Amygdala (tissue), 56 donors: ENCODE results near the gene CCN5.
A peak's percentile ranks its signal among the peaks of the same experiment; 100 is the strongest.

ENCODE experiments used
- DNase-seq, 56 donors: peaks; one replicate each; lab custom pipeline; 2025; lab: John Stamatoyannopoulos, UW

CCN5 gene

DNA sequence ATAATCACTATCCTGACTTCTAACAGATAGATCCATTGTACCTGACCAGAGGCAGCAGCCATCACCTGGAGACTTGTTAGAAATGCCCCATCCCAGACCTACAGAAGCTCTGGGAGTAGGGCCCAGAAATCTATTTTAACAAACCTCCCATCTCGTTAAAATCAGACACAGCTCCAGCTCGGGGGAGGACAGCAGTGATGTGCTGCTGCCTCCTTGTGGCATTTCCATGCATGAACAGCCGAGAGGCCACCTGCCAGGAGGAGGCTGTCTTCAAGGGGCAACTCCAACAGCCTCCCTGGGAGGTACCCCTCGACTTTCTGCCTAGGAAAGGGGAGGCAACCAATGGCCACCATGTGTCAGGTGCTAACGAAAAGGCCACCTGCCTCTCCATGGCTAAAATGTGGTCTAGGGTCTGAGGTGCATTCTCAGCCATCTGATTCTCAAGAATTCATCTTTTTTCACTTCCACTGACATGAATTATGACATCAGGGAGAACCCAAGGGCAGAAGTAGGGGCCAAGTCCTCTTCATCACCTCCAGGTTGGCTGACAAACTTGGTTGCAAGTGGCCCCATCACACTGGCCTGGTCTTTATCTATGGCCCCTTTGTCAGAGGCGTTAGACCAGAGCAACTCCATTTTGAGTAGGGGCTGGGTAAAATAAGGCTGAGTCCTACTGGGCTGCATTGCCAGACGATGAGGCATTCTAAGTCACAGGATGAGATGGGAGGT is 18.3 kb downstream of the CCN5 start:
- peak in 55 of 56 donors; percentile 11 to 83 (median 55) for DNase-seq

- DNase-seq: peak in 2 of 56 donors; percentile 3 to 9
Measured at GRCh38 chr20:44734938-44735337, 19.8 kb downstream of the CCN5 start.

DNA sequence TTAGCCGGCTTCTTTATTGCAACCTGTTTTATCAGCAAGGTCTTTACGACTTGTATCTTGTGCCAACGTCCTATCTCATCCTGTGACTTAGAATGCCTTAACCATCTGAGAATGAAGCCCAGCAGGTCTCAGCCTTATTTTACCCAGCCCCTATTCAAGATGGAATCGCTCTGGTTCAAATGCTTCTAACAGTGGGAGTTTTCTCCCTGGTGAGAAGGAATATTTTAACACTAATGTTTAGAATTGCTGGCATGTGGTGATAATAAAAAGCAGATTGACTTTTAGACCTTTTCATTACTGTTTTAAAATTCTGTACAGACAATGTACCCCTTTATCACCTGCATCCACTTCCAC is 20.6 kb downstream of the CCN5 start:
- DNase-seq: no peak

GRCh38 chr20:44736170-44737021 is 21.2 kb downstream of the CCN5 start:
- peak in 50 of 56 donors; percentile 12 to 87 (median 56) for DNase-seq

DNA sequence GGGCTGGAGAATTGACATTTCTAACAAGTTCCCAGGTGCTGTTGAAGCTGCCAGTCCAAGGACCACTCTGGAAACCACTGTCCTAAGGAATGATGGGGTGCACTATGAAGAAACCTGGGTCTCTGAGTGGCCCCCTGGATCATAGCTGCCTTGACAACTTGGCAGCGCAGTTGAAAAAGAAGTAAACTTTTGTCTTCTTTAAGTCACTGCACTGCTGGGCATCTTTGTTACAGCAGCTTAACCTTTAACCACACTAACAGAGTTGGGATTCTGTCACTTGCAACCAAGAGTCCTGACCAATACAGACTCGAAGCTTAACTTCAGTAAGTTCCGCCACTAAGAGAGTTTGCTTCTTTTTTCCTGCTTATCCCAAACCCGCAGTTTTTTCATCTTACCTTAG is 21.9 kb downstream of the CCN5 start:
- DNase-seq: no peak

DNA sequence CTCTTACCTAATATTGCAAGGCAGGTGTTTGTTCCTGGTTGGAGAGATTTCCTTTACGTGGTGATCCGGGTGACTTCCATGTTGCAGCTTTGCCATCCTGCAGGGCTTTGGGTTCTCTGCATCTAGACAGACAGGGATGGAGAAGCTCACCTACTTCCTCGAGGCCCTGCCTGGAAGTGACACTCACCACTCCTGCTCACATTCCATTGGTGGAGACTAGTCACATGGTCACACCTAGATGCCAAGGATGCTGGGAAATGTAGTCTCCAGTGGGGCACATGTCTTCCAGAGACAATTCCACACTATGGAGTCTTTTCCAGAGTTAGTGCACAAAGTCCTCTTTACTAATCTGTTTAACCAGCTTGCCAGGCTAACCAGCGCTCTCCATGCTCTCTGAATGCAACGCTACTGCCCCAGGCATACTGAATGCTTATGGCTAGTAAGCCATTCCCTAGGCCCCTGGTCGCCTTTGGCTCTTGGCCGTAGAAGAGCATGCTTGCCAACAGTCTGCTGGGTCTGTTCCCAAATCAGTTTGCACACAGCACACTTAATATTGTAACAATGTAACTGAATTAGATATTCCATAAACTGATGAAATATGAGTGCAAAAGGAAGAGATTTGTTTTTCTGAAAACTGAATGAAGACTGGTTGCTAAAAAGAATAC is 23.8 kb downstream of the CCN5 start:
- peak in 51 of 56 donors; percentile 8 to 86 (median 55) for DNase-seq

DNA sequence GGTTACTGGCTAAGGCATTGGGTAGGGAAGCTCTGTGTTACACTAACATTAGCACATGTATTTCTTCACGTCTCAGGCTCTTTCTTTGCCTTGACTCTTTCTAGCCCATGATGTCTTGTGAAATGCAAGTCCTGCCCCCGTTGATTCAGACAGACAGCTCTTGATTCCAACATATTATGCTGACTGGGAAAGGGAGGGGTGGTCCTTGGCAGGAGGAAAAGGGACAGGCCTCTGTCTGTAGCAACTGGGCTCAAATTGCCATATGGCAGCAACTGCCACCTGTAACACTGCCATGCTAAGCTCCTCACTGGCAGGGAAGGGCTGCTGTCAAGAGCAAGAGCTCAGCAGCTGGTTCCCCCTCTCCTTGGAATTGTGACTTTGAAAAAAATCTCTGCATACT is 24.8 kb downstream of the CCN5 start:
- DNase-seq: no peak

DNA sequence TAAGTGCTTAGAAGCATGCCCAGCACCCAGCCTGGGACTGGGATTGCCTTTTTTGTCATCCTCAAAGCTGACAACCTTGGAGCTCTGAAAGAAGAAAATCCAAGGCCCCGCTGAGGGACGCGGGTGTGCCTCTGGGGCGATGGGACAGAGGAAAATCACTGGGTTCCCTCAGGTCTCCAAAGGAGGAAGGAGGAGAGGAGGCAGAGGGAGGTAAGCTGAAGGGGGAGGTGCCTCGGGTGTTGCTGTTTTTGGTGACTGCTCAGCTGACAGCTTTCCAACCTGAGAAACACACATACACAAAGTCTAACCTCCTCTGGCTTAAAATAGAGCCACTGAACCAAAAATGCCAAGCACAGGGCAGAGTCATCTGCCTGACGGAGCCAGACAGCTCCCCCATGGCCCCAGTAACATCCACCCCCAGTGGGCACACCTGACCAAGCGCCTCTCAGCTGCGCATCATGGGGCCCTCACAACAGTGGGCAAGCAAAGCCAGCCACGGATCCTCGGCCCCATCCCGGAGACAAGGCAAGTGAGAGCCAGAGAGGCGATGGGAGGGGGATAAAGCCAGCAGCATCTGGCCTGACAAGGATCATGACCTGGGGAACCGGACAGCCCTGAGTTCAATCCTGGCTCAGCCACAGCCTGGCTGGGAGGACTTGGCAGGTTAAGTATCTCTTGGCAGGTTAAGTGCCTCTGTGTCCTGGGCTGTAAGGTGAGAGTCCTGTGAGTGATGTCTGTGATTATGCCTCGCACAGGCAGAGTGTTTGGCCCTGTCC is 27.3 kb downstream of the CCN5 start:
- DNase-seq: no peak

DNA sequence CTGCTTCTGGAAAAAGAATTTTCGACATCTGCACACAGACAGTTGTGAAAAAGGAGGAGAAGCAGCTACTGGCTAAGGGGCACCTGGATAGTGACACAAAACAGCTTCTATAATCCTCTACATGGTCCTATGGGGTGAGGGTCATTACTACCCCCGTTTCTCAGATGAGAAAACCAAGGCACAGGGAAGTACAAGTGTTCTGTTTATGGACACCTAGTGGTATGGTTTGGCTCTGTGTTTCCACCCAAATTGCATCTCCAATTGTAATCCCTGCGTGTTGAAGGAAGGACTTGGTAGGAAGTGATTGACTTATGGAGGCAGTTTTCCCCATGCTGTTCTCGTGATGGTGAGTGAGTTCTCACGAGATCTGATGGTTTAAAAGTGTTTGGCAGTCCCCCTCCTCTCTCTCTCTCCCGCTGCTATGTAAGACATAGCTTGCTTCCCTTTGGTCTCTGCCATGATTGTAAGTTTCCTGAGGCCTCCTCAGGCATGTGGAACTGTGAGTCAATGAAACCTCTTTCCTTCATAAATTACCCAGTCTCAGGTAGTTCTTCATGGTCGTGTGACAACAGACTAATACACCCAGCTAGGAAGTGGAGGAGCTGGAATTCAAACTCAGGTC is 28.0 kb downstream of the CCN5 start:
- DNase-seq: no peak

GRCh38 chr20:44743916-44744655 is 28.9 kb downstream of the CCN5 start:
- DNase-seq: no peak

GRCh38 chr20:44745122-44745597 is 30.0 kb downstream of the CCN5 start:
- DNase-seq: no peak

DNA sequence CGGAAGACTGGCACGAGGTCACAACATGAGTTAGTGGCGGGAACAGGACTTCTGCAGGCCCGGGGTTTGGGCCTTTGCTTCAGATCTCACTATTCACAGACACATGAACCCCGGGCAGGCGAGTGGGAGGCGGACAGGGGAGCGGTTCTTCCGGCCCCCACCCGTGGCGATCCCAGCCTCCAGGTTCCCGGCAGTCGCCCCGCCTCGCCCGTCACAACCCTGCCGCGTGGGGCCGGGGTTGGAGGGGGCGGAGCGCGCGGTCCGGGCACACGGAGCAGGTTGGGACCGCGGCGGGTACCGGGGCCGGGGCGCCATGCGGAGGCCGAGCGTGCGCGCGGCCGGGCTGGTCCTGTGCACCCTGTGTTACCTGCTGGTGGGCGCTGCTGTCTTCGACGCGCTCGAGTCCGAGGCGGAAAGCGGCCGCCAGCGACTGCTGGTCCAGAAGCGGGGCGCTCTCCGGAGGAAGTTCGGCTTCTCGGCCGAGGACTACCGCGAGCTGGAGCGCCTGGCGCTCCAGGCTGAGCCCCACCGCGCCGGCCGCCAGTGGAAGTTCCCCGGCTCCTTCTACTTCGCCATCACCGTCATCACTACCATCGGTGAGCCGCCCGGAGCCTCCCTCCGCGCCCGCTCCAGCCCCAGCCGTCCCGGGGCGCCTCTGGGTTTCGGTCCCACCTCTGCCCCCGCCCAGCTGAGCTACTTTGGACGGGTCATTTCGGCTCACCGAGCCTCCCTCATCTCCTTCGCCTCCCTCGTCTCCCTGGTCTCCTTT is 30.6 kb downstream of the CCN5 start, which contains the start of gene KCNK15:
TSS of gene KCNK15 (plus strand) at position 268 of the 769 bp plus-strand sequence. CDS start at position 314, 46 bp downstream.
- peak in 6 of 56 donors; percentile 12 to 45 (median 30) for DNase-seq

DNA sequence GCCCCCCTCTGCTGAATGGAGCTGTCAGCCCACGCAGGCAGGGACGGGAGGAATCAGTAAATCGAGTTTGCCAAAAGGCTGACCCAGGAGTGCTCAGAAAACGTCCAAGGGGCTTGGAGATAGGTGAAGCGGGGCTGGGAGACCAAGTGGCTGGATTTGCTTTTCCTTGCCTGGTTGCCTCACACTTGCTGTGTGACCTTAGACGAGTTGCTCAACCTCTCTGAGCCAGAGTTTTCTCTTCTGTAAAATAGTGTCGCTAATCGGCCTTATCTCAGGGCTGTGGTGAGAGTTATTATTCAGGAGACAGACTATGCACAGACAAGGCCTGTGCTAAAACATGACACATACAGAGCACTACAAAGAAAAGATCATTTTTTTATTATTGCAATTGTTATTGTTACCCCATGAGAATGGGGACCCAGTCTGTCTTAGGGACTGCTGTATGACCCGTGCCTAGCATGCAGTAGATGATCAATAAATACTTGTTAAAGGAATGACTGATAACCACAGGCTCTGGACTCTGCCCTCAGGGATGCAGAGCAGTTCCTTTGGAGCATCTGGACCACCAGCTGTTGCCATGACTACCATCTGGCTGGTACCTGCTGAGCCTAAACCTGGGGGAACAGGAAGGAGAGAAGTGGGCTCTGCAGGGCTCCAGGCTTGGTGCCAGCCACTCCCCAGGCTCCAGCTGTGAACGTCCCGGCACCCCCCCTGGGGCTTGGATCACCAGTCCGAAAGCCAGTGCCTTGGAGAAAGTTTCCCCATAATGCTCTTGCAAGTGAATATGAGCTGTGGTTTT is 31.4 kb downstream of the CCN5 start:
- DNase-seq: no peak

GRCh38 chr20:44747166-44748004 is 32.2 kb downstream of the CCN5 start:
- DNase-seq: peak in 47 of 56 donors; percentile 7 to 83 (median 41)

DNA sequence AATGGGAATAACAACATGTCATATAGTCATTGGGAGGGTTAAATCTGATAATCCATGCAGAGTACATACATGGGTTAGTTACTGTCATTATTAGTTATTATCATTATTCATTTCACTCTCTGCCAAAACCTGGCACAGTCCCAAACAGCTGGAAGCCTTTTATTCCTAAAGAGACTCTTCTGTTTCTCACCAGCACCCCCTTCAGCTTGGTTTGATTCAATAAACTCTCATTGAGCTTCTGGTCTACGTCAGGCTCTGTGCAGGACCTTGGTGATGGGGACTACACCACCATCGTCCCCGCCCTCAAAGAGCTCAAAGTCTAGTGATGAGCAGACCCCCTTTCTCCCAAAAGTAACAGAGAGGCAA is 32.8 kb downstream of the CCN5 start:
- peak in 1 of 56 donors; percentile 8 for DNase-seq

DNA sequence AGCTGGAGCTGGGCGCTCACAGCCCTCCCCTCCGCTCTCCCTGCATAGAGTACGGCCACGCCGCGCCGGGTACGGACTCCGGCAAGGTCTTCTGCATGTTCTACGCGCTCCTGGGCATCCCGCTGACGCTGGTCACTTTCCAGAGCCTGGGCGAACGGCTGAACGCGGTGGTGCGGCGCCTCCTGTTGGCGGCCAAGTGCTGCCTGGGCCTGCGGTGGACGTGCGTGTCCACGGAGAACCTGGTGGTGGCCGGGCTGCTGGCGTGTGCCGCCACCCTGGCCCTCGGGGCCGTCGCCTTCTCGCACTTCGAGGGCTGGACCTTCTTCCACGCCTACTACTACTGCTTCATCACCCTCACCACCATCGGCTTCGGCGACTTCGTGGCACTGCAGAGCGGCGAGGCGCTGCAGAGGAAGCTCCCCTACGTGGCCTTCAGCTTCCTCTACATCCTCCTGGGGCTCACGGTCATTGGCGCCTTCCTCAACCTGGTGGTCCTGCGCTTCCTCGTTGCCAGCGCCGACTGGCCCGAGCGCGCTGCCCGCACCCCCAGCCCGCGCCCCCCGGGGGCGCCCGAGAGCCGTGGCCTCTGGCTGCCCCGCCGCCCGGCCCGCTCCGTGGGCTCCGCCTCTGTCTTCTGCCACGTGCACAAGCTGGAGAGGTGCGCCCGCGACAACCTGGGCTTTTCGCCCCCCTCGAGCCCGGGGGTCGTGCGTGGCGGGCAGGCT is 35.1 kb downstream of the CCN5 start:
- DNase-seq: no peak
